Measurements from ENCODE around the gene TUBB6.

The TUBB6 gene

DNA sequence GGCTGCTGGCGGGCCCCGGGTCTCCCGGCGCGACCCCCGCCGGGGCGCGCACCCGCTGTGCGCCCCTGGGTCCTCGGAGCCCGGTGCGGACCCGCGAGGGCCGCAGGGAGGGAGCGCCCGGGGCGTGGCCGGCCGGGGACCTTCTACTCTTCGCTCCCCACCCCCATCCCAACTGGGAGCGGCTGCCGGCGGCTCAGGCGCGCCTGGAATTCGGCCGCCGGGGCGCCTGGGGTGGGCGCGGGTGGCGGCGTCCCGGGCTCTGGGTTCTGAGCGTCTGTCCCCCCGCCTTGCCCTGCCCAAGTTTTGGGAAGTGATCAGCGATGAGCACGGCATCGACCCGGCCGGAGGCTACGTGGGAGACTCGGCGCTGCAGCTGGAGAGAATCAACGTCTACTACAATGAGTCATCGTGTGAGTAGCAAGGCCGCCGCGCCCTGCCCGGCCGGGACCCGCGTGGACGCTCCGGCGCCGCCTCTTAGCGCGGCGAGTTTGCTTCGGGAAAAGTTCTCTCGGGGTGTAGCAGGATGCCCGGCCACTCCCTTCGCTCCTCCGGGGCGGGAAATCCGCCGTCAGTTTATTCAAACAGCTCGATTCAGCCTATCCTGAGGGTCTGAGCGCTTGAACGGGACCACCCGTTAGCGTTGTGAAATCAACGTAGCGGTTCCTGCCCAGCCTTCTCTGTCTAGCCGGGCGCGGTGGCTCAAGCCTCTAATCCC lies 502 bp downstream of the TUBB6 start:
- TF ChIP-seq, protein P1, sequence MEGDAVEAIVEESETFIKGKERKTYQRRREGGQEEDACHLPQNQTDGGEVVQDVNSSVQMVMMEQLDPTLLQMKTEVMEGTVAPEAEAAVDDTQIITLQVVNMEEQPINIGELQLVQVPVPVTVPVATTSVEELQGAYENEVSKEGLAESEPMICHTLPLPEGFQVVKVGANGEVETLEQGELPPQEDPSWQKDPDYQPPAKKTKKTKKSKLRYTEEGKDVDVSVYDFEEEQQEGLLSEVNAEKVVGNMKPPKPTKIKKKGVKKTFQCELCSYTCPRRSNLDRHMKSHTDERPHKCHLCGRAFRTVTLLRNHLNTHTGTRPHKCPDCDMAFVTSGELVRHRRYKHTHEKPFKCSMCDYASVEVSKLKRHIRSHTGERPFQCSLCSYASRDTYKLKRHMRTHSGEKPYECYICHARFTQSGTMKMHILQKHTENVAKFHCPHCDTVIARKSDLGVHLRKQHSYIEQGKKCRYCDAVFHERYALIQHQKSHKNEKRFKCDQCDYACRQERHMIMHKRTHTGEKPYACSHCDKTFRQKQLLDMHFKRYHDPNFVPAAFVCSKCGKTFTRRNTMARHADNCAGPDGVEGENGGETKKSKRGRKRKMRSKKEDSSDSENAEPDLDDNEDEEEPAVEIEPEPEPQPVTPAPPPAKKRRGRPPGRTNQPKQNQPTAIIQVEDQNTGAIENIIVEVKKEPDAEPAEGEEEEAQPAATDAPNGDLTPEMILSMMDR (conservative IDR thresholded peaks at IDR 0.05; ENCODE audit: low read depth, low read length), result no peak
- H3K4me3 ChIP-seq (ENCODE audit: low read depth, low read length), result peak overlapping the region; percentile 81
- DNase-seq (ENCODE audit: low read depth), result peak; percentile 91

DNA sequence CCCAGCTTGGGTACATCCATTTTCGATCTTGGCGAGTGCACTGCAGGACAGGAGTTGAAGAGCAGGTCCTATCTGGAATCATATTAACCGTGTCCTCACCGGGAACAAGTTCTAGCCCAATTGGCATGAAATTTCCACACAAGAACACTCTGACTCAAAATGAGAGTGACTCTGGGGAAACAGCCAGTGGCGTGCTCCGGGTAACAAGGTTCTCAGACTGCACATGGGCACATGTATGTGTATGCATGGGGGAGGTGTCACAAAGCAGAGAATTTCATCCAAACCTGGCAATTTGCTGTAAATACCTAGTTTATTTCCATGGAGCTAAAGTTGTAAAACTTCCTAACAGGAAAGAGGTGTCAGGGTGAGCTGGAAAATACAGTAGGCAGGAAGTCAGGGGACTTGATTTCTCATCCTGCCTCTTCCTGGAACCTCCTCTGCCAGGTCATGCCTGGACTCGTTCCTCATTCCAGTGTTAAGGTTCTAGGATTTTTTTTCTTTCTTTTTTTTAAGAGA lies 1.7 kb downstream of the TUBB6 start:
- H3K4me3 ChIP-seq (ENCODE audit: low read depth, low read length), result peak overlapping the region; percentile 81
- TF ChIP-seq, protein P1 (conservative IDR thresholded peaks at IDR 0.05; ENCODE audit: low read depth, low read length), result no peak
- peak; percentile 23 for DNase-seq (ENCODE audit: low read depth)

DNA sequence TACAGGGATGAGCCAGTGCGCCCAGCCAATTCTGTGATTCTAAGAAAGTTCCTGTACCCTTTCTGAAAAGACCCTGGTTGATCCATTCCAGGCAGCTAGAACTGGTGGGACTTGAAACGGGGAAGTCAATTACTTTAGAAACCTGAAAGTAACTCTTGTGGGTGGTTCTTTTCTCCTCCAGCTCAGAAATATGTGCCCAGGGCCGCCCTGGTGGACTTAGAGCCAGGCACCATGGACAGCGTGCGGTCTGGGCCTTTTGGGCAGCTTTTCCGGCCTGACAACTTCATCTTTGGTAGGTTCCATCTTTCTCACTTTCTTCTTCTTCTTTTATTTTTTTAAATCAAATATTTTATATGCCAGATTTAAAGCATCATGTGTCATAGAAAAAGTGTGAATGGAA lies 2.7 kb downstream of the TUBB6 start:
- H3K4me3 ChIP-seq (ENCODE audit: low read depth, low read length), result no peak overlapping the region
- TF ChIP-seq, protein P1 (conservative IDR thresholded peaks at IDR 0.05; ENCODE audit: low read depth, low read length), result peak; percentile 4
- peak; percentile 34 for DNase-seq (ENCODE audit: low read depth)

DNA sequence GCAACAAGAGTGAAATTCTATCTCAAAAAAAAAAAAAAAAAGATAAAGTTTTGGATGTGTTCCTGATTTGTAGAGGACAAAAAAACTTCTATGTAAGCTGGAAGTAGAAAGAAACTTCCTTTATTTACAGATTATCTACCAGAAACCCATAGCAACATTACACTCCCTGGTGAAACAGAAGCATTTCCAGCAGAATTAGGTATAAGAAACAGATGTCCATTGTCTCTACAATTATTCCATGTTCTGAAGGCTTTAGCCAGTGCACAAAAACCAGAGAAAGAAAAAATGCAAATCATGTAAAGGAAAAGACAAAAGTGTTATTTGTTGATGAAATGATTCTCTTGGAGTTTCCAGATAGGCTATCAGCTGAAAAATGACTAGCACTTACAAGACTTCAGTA lies 4.9 kb downstream of the TUBB6 start:
- TF ChIP-seq, protein P1 (conservative IDR thresholded peaks at IDR 0.05; ENCODE audit: low read depth, low read length), result no peak
- no peak for DNase-seq (ENCODE audit: low read depth)
- no peak overlapping the region for H3K4me3 ChIP-seq (ENCODE audit: low read depth, low read length)

DNA sequence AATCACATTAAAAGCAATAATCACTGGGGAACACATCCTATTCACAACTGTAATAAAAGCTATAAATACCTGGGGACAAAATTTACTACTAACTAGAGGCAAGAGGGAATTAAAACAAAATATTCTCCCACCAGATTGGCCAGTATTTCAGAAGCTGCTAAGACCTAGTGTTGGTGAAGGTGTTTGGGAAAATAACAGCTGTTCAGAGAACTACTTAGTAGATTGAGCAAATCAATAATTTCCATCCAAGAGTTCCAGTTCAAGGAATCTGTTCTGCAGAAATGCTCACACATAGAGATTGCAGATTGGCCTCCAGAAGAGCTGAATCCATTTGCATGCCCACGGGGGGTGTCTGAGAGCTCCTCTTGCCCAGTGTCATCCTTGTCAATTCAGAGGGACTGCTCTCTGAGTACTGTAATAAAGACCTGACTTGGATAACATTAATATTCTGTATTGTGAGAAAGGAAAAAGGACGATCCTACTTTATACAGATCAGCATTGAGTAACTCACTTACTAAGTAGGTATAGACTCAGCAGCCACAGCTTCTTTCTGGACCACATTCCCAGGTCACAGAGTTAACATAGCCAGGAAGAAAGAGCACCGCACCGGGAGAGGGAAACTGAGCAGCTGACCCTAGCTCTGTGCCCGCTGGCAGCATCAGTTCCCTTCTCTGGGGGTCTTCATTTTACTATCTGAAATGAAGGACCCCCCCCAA lies 5.6 kb downstream of the TUBB6 start:
- H3K4me3 ChIP-seq (ENCODE audit: low read depth, low read length), result no peak overlapping the region
- TF ChIP-seq, protein P1 (conservative IDR thresholded peaks at IDR 0.05; ENCODE audit: low read depth, low read length), result no peak
- DNase-seq (ENCODE audit: low read depth), result no peak

DNA sequence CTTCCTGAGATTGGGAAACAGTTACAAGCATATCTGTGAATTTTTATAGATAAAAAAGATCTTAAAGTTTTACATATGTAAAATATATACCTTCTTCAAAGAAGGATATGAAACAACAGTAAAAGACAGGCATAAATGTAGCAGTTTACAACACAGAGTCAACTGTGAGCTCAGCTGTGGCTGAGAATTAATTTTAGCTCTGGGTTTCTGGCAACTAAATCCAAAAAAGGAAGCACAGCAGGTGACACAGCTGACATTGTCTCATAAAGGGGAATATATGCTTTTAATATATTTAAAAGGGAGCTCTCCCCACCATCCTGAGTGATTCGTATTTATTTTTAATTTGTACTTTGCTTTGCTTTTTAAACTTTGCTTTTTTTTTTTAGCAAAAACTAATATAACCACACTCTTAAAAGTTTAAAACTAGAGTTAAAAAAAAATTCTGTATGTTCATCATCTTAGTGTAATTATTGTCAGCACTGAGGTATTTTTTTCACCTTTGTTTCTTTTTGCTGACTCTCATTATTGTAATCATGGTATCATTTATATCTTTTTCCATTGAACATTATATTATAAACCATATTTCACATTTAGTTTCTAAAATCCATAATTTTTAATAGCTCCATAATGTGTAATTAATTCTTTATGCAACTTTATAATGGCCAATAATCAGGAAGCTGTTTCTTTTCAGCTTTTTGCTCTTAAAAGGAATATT lies 6.7 kb downstream of the TUBB6 start:
- TF ChIP-seq, protein P1 (conservative IDR thresholded peaks at IDR 0.05; ENCODE audit: low read depth, low read length), result no peak
- no peak for DNase-seq (ENCODE audit: low read depth)
- H3K4me3 ChIP-seq (ENCODE audit: low read depth, low read length), result no peak overlapping the region
